HG03139 (cell line): Measurements from ENCODE around the gene PRSS27.

Experiments used
- ATAC-seq: cut with Tn5 transposase; IDR thresholded peaks from one replicate; pipeline ENCODE4 v1.9.1; 2021; ENCODE audit not compliant: unreplicated experiment

The PRSS27 gene

DNA sequence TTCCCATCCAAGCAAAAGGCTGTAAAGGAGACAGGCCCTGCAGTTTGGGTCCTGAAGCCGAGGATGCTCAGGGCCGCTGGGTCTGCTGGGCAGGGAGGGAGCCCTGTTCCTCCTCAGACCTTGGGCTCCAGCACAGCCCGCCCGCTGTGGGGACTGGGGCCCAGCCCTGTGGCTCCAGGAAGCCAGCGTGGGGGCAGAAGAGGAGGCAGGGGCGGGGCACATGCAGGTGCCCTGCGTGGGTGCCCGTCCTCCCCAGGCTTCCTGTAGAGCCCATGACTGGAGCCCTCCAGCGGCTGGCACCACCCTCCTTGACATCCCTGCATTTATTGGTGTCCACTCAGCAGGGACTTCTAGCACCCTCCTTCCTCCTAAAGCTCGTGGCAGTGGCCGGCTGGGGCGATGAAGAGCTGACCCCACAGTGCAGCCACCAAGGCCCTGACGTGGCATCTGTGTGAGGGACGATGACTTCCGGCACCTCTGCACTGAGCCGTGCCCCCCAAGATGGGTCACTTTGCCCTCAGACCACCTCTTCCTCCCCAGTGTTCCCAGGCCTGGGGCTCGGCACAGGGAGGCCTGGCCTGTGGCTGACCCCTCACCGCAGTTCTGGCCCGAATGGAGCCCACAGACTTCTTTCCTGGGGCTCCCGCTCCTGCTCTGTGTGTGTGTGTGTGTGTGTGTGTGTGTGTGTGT lies 9.9 kb downstream of the PRSS27 start:
- ATAC-seq: no peak

DNA sequence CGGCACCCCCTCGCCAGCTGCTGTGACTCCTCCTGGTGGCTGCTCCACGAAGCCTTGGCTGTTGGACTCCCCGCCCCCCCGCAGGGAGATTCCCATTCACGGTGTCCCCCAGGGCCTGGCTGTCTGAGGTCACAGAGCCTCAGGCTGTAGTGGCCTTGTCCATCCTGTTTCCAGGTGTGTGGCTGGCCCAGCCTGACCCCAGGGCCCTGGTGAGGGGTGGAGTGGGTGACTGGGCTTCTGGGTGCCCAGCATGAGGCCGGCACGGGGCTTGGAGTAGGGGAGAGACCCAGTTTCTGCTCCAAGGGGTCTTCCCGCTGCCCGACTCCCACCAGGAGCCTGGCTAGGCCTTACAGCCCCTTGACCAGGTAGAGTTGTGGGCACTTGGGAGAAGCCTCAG lies 10.4 kb downstream of the PRSS27 start:
- ATAC-seq: no peak

- no peak for ATAC-seq
These were observed 11.0 kb downstream of the PRSS27 start for GRCh38 chr16:2708955-2709587.

DNA sequence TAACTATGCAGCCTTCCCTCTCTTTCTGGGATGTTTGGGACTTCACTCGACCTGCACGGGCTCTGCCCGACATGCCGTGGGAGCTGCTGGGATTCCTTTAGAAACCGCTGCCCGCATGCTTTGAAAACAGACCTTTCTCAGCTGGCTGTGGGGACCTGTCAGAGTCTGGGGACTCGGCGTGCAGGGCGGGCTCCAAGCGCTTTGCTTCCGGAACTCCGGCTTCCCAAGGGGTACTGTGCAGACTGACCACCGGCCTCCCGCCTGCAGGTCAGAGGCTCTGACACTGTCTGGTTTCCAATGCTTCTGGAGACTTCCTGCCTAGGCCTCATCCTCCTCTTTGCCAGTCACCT lies 11.8 kb downstream of the PRSS27 start:
- ATAC-seq: no peak

DNA sequence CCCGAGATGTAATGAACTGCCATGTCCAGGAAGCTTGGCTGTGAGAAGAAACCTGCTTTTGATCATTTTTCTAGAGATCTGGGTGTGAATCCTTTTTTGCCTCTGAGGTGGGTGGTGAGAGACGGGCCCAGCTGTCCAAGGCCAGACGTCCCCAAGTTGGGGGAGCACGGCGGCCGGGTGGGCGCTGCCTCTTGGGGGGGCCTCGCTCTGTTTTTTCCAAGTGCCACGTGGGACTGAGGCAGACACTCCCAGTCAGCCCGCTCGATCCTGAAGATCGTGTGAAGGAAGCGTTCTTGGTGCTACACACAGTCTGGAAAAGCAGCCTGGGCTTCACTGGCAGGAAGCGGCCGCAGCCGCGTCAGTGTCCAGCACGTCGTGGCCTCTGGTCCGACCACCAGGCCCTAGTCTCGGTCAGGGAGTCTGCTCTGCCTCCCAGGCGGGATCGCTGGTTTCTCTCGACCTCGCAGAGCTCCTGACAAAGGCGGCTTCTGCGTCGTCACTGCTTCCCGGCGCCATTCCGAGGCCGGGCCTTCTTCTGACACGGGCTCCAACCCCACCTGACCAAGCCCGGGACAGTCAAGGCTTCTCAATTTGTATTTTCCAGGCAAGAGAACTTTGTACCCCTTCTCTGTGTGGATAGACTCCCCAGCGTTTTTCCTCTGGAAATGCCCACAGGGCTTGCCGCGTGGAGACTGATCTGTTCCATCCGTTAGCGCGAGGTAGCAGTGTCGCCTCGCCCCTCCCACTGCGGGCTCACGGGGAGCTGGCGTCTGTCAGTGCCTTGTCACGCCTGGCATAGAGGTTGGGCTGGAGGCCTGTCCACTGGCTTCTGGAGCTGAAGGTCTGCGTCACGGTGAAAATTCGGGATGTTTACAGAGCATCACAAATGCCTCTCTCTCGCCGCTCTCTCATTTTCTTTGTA lies 12.4 kb downstream of the PRSS27 start:
- no peak for ATAC-seq

DNA sequence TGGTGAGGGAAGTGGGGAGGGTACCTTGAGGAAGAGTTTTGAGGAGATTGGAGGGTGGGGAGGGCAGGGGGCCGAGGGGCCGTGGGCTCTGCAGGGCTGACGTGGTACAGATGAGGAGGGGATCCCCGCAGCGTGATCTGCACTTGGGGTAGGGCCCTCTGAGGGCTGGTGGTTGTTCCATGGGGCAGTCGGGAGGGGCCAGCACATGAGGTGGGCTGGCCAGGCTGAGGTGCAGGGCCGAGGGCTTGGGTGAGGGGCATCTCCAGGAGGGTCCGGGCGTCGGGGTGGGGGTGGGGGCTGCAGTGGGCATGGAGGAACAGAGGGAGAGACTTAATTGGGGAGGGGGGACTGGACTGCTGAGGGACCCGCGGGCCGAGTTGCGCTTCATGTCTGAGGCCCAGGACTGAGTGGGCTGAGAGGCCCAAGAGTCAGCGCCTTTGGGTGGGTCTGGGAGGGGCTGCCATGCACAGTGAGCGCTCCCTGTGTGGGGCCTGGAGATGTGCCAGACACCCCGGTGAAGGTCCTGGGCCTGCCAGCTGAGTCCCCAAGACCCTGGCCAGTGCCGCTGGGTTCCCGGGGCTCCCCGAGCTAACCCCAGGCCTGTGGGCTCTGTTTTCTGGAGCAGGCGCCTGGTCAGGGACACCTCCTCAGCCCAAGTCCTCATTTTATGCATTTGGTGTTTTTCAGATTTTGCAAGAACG lies 13.3 kb downstream of the PRSS27 start:
- no peak for ATAC-seq

GRCh38 chr16:2706085-2706484 lies 13.9 kb downstream of the PRSS27 start:
- no peak for ATAC-seq

GRCh38 chr16:2705351-2705750 lies 14.7 kb downstream of the PRSS27 start:
- no peak for ATAC-seq

DNA sequence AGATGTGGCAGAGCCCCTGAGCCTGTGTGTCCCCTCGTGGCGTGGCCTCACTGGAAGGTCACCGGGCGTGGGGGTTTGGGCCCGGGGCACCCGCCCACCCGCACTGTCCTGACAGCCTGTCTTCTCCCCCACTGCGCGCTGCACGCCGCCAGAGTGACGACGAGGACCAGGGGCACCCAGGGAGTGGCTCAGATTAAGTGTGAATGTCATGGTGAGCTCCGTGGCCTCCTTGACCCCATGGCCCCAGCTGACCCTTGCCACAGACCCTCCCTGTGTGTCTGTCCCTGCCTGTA lies 15.1 kb downstream of the PRSS27 start:
- ATAC-seq: no peak

GRCh38 chr16:2704166-2704982 lies 15.7 kb downstream of the PRSS27 start:
- ATAC-seq: no peak

GRCh38 chr16:2702871-2703745 lies 16.9 kb downstream of the PRSS27 start:
- no peak for ATAC-seq

DNA sequence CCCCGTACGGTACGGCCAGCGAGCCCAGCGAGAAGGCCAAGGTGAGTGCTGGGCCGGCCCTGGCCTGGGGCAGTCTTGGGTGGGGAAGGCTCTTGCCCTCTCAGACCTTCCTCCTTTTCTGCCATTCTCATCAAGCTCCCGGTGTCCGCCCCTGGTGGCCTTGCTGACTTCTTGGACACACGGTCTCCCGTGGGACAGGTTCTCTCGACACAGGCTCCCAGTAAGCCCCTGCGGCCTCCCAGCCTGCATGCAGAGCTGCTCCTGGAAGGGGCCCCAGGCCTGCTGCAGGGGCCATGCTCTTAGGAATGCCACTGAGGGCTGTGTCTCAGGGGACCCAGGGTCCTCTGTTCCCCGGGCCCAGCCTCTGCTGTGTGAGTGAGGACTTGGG lies 17.6 kb downstream of the PRSS27 start:
- ATAC-seq: no peak

- no peak for ATAC-seq
These were observed 18.1 kb downstream of the PRSS27 start for GRCh38 chr16:2701713-2702437.

DNA sequence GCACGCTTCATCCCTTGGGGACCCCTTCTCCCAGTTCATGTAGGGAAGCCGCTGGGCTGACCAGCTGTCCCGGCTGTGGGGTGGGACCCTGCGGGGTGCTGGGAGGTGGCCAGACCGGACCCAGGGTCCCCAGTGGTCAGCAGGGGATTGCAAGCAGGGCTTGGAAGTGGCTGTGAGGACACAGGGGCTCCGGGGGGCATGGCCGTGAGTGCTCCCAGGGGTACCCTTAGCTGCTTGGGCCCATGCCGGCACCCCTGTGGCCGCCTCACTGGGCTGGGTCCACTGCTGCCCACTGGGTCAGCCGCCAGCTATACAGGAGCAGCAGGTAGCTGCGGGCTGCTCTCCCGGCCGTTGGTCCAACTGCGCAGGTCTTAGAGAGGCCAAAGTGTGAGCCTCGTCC lies 18.8 kb downstream of the PRSS27 start:
- no peak for ATAC-seq

- no peak for ATAC-seq
These were observed 19.2 kb downstream of the PRSS27 start for GRCh38 chr16:2700786-2701185.

DNA sequence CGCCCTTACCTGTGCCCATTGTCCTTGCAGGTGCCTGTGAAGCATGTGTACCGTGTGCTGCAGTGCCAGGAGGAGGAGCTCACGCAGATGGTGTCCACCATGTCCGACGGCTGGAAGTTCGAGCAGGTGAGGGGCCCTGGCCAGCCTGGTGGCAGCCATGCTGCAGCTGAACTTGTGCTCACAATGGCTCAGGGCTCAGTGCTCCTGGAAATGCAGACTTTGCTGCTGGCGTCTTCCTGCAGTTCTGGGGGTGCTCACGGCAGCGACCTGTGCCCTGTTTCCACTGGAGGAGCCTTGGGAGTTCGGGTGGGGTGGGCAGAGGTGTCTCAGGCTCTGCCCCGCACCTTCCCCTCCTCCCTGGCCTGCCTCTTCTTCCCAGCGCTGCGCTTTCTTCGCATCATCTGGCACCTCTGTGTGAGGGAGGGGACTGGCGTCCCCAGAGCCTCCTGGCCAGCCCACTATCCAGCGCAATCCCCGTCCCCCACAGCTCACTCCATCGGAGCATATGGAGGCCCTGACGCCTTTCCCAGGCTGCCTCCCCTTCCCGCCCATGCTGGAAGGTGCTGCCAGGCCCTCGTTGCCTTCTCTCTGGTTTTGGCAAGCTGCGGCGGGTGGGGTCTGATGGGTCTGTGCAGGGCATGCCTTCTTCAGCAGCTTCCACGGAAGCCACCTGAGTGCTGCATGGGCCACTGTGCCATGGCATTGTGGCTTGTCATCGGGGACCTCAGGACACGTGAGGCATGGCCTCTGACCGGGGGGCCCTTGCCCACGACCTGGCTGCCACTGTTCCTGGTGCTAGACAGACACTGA lies 20.0 kb downstream of the PRSS27 start:
- no peak for ATAC-seq

DNA sequence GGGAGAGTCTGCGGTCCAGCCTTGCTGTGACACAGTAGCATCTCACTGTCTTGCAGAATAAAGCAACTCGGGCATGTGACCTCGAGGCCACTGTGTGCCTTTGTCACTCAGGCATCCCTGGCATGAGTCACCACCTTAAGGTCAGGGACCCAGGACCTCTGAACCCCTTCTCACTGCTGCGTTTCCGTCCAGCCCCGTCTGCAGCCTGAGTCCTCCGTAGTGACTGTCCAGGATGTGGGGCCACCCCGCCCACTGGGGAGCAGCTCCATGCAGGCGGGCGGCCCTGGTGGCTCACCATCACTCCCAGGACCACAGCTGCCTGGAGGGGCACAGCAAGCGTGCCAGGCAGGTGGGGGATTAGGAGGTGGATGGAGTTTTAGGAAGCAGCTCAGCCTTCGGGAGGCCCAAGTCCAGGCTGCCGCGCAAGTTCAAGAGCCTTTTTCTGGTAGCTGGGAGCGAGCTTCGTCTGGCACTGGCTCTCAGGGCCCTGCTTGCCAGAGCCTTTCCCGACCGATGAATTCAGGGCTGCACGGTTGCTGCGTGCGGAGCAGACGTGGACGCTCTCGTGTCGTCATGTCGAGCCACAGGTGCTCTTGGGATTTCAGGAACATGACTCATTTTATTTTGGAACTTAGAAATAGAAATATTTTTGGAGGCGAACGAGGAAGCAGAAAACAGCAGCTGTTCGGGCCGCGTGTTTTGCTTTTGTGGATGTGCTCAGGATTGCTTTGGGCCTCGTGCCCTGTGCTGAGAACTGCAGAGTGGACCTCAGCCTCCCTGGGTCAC lies 20.9 kb downstream of the PRSS27 start:
- no peak for ATAC-seq
